ENCODE measurements around the gene ARHGAP15.

The ARHGAP15 gene

GRCh38 chr2:143489145-143489544, 359.9 kb downstream of the ARHGAP15 start:
- Histone ChIP-seq H3K27ac (replicated peaks; ENCODE audit: low read length) (no peak overlapping the region), H2AFZ (ENCODE audit: low read length) (no peak overlapping the region), H3K4ac (ENCODE audit: low read length) (no peak overlapping the region), H2BK12ac (ENCODE audit: low read length) (no peak overlapping the region), H4K91ac (ENCODE audit: low read depth, low read length, poor library complexity) (no peak overlapping the region), H3K9ac (ENCODE audit: low read depth, low read length, poor library complexity) (no peak overlapping the region), H2BK5ac (ENCODE audit: low read length) (no peak overlapping the region), H3K23ac (ENCODE audit: low read depth, low read length, poor library complexity) (no peak overlapping the region), H3K14ac (ENCODE audit: low read length) (no peak overlapping the region), H3K36me3 (replicated peaks in 1 of 2; ENCODE audit: control insufficient read depth in 2 of 2, insufficient read depth in 2 of 2, low read length in 2 of 2) (no peaks in the 10 kb centered on the region), H3K9me3 (replicated peaks in 1 of 2; ENCODE audit: control insufficient read depth in 2 of 2, insufficient read depth in 1 of 2, low read depth in 1 of 2, low read length in 2 of 2) (peaks cover 0 to 2% of the 10 kb centered on the region in 2 donors), H3K4me1 (ENCODE audit: control insufficient read depth in 2 of 2, insufficient read depth in 1 of 2, low read depth in 1 of 2, low read length in 2 of 2) (no peaks in the 10 kb centered on the region), H3K79me1 (ENCODE audit: low read depth, low read length) (no peaks in the 10 kb centered on the region), H3K4me3 (ENCODE audit: low read length in 2 of 2) (no peak overlapping the region), H2BK120ac (ENCODE audit: low read depth, low read length) (no peak overlapping the region), H2AK5ac (ENCODE audit: low read depth, low read length) (no peak overlapping the region), H2BK15ac (ENCODE audit: low read length) (no peak overlapping the region), H3K4me2 (ENCODE audit: insufficient read depth, low read length, poor library complexity, severe bottlenecking) (no peak overlapping the region), H3K18ac (ENCODE audit: low read length) (no peak overlapping the region), H3K27me3 (ENCODE audit: control insufficient read depth in 3 of 3, insufficient read depth in 3 of 3, low read depth in 1 of 3, low read length in 3 of 3) (no peaks in the 10 kb centered on the region), H4K8ac (ENCODE audit: low read depth, low read length) (no peak overlapping the region)
- DNase-seq (ENCODE audit: low spot score), result no peak
- WGBS, 2 donors (ENCODE audit: extremely low coverage in 2 of 2, insufficient read length in 2 of 2, insufficient replicate concordance in 1 of 2), result no CpG with 5 or more reads among the region's 3 CpGs

- no peak overlapping the region for H3K23ac ChIP-seq (ENCODE audit: low read depth, low read length, poor library complexity)
- H3K27me3 ChIP-seq (ENCODE audit: control insufficient read depth in 3 of 3, insufficient read depth in 3 of 3, low read depth in 1 of 3, low read length in 3 of 3), result no peaks in the 10 kb centered on the region
- H2BK15ac ChIP-seq (ENCODE audit: low read length), result no peak overlapping the region
- no peak overlapping the region for H3K4ac ChIP-seq (ENCODE audit: low read length)
- H3K4me3 ChIP-seq (ENCODE audit: low read length in 2 of 2), result no peak overlapping the region
- no peak overlapping the region for H4K8ac ChIP-seq (ENCODE audit: low read depth, low read length)
- no CpG with 5 or more reads among the region's 2 CpGs for WGBS, 2 donors (ENCODE audit: extremely low coverage in 2 of 2, insufficient read length in 2 of 2, insufficient replicate concordance in 1 of 2)
- H4K91ac ChIP-seq (ENCODE audit: low read depth, low read length, poor library complexity), result no peak overlapping the region
- H2BK5ac ChIP-seq (ENCODE audit: low read length), result no peak overlapping the region
- H3K79me1 ChIP-seq (ENCODE audit: low read depth, low read length), result no peaks in the 10 kb centered on the region
- peaks cover 0 to 2% of the 10 kb centered on the region in 2 donors for H3K9me3 ChIP-seq (replicated peaks in 1 of 2; ENCODE audit: control insufficient read depth in 2 of 2, insufficient read depth in 1 of 2, low read depth in 1 of 2, low read length in 2 of 2)
- H3K27ac ChIP-seq (replicated peaks; ENCODE audit: low read length), result no peak overlapping the region
- H3K4me2 ChIP-seq (ENCODE audit: insufficient read depth, low read length, poor library complexity, severe bottlenecking), result no peak overlapping the region
- no peak overlapping the region for H2AFZ ChIP-seq (ENCODE audit: low read length)
- H3K4me1 ChIP-seq (ENCODE audit: control insufficient read depth in 2 of 2, insufficient read depth in 1 of 2, low read depth in 1 of 2, low read length in 2 of 2), result no peaks in the 10 kb centered on the region
- no peaks in the 10 kb centered on the region for H3K36me3 ChIP-seq (replicated peaks in 1 of 2; ENCODE audit: control insufficient read depth in 2 of 2, insufficient read depth in 2 of 2, low read length in 2 of 2)
- no peak overlapping the region for H2BK12ac ChIP-seq (ENCODE audit: low read length)
- no peak overlapping the region for H3K18ac ChIP-seq (ENCODE audit: low read length)
- H3K14ac ChIP-seq (ENCODE audit: low read length), result no peak overlapping the region
- no peak for DNase-seq (ENCODE audit: low spot score)
- H2AK5ac ChIP-seq (ENCODE audit: low read depth, low read length), result no peak overlapping the region
- no peak overlapping the region for H3K9ac ChIP-seq (ENCODE audit: low read depth, low read length, poor library complexity)
- no peak overlapping the region for H2BK120ac ChIP-seq (ENCODE audit: low read depth, low read length)
These were observed 361.9 kb downstream of the ARHGAP15 start for GRCh38 chr2:143491131-143491530.

GRCh38 chr2:143493339-143493738, 364.1 kb downstream of the ARHGAP15 start:
- Histone ChIP-seq H4K8ac (ENCODE audit: low read depth, low read length) (no peak overlapping the region), H3K36me3 (replicated peaks in 1 of 2; ENCODE audit: control insufficient read depth in 2 of 2, insufficient read depth in 2 of 2, low read length in 2 of 2) (no peaks in the 10 kb centered on the region), H3K4me1 (ENCODE audit: control insufficient read depth in 2 of 2, insufficient read depth in 1 of 2, low read depth in 1 of 2, low read length in 2 of 2) (no peaks in the 10 kb centered on the region), H3K79me1 (ENCODE audit: low read depth, low read length) (no peaks in the 10 kb centered on the region), H3K27ac (replicated peaks; ENCODE audit: low read length) (no peak overlapping the region), H3K9me3 (replicated peaks in 1 of 2; ENCODE audit: control insufficient read depth in 2 of 2, insufficient read depth in 1 of 2, low read depth in 1 of 2, low read length in 2 of 2) (peaks cover 0 to 2% of the 10 kb centered on the region in 2 donors), H3K23ac (ENCODE audit: low read depth, low read length, poor library complexity) (no peak overlapping the region), H3K9ac (ENCODE audit: low read depth, low read length, poor library complexity) (no peak overlapping the region), H4K91ac (ENCODE audit: low read depth, low read length, poor library complexity) (no peak overlapping the region), H3K4me2 (ENCODE audit: insufficient read depth, low read length, poor library complexity, severe bottlenecking) (no peak overlapping the region), H2AK5ac (ENCODE audit: low read depth, low read length) (no peak overlapping the region), H2BK5ac (ENCODE audit: low read length) (no peak overlapping the region), H3K14ac (ENCODE audit: low read length) (no peak overlapping the region), H2BK12ac (ENCODE audit: low read length) (no peak overlapping the region), H2BK120ac (ENCODE audit: low read depth, low read length) (no peak overlapping the region), H3K4me3 (ENCODE audit: low read length in 2 of 2) (no peak overlapping the region), H3K18ac (ENCODE audit: low read length) (no peak overlapping the region), H2BK15ac (ENCODE audit: low read length) (no peak overlapping the region), H3K27me3 (ENCODE audit: control insufficient read depth in 3 of 3, insufficient read depth in 3 of 3, low read depth in 1 of 3, low read length in 3 of 3) (no peaks in the 10 kb centered on the region), H3K4ac (ENCODE audit: low read length) (no peak overlapping the region), H2AFZ (ENCODE audit: low read length) (no peak overlapping the region)
- DNase-seq (ENCODE audit: low spot score), result no peak
- no CpG with 5 or more reads among the region's 1 CpG for WGBS, 2 donors (ENCODE audit: extremely low coverage in 2 of 2, insufficient read length in 2 of 2, insufficient replicate concordance in 1 of 2)

GRCh38 chr2:143497726-143498125, 368.5 kb downstream of the ARHGAP15 start:
- H3K4me3 ChIP-seq (ENCODE audit: low read length in 2 of 2), result no peak overlapping the region
- H3K36me3 ChIP-seq (replicated peaks in 1 of 2; ENCODE audit: control insufficient read depth in 2 of 2, insufficient read depth in 2 of 2, low read length in 2 of 2), result no peaks in the 10 kb centered on the region
- no peak overlapping the region for H2BK120ac ChIP-seq (ENCODE audit: low read depth, low read length)
- H3K14ac ChIP-seq (ENCODE audit: low read length), result no peak overlapping the region
- H2BK5ac ChIP-seq (ENCODE audit: low read length), result no peak overlapping the region
- H2BK12ac ChIP-seq (ENCODE audit: low read length), result no peak overlapping the region
- H3K23ac ChIP-seq (ENCODE audit: low read depth, low read length, poor library complexity), result no peak overlapping the region
- H3K18ac ChIP-seq (ENCODE audit: low read length), result no peak overlapping the region
- no peaks in the 10 kb centered on the region for H3K4me1 ChIP-seq (ENCODE audit: control insufficient read depth in 2 of 2, insufficient read depth in 1 of 2, low read depth in 1 of 2, low read length in 2 of 2)
- no peak overlapping the region for H4K8ac ChIP-seq (ENCODE audit: low read depth, low read length)
- peak overlapping the region; percentile 40 for H2AFZ ChIP-seq (ENCODE audit: low read length)
- H3K4me2 ChIP-seq (ENCODE audit: insufficient read depth, low read length, poor library complexity, severe bottlenecking), result no peak overlapping the region
- H2AK5ac ChIP-seq (ENCODE audit: low read depth, low read length), result no peak overlapping the region
- no peak overlapping the region for H4K91ac ChIP-seq (ENCODE audit: low read depth, low read length, poor library complexity)
- no peaks in the 10 kb centered on the region for H3K79me1 ChIP-seq (ENCODE audit: low read depth, low read length)
- no peak overlapping the region for H3K9ac ChIP-seq (ENCODE audit: low read depth, low read length, poor library complexity)
- H3K4ac ChIP-seq (ENCODE audit: low read length), result no peak overlapping the region
- H3K9me3 ChIP-seq (replicated peaks in 1 of 2; ENCODE audit: control insufficient read depth in 2 of 2, insufficient read depth in 1 of 2, low read depth in 1 of 2, low read length in 2 of 2), result peaks cover 0 to 2% of the 10 kb centered on the region in 2 donors
- H3K27ac ChIP-seq (replicated peaks; ENCODE audit: low read length), result no peak overlapping the region
- WGBS, 2 donors (ENCODE audit: extremely low coverage in 2 of 2, insufficient read length in 2 of 2, insufficient replicate concordance in 1 of 2), result no CpG with 5 or more reads among the region's 1 CpG
- DNase-seq (ENCODE audit: low spot score), result no peak
- no peaks in the 10 kb centered on the region for H3K27me3 ChIP-seq (ENCODE audit: control insufficient read depth in 3 of 3, insufficient read depth in 3 of 3, low read depth in 1 of 3, low read length in 3 of 3)
- no peak overlapping the region for H2BK15ac ChIP-seq (ENCODE audit: low read length)
